Kidney tubule cell (primary cell): ENCODE results near the gene FLOT2.
"Not testable (repeated sequence)": the region's sequence is repeated elsewhere in the genome, so short reads cannot be mapped to it uniquely, and the experiment has no call there.

Experiments used
- DNase-seq: peaks from one replicate; pipeline ENCODE4 v3.0.0-alpha.2; 2018; ENCODE audit warnings: low spot score

The FLOT2 gene

GRCh38 chr17:28916302-28916934 is 18.9 kb upstream of the FLOT2 start:
- DNase-seq, result peak; percentile 52

DNA sequence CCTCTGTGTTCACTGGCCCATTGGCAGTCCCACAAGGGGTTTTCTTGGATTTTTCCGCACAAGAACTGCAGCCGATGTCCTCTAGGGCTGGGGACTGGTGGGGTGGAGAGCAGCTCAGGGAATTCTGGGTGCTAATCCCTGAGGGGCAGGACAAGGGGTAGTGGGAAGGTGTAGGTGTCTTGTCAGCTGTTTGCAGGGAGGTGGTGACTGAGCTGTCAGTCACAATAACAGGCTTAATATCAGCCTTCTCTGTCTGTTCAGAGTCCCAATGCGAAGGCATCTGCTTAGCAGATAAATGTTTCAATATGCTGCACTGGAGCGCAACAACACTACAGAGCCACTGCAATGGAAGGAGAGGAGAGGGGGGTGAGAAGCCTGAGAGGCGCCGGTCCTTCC is 15.4 kb upstream of the FLOT2 start:
- DNase-seq, result no peak

GRCh38 chr17:28912281-28912937 is 14.9 kb upstream of the FLOT2 start:
- no peak for DNase-seq

- DNase-seq, result no peak
Measured at GRCh38 chr17:28911411-28912045, 14.0 kb upstream of the FLOT2 start.

DNA sequence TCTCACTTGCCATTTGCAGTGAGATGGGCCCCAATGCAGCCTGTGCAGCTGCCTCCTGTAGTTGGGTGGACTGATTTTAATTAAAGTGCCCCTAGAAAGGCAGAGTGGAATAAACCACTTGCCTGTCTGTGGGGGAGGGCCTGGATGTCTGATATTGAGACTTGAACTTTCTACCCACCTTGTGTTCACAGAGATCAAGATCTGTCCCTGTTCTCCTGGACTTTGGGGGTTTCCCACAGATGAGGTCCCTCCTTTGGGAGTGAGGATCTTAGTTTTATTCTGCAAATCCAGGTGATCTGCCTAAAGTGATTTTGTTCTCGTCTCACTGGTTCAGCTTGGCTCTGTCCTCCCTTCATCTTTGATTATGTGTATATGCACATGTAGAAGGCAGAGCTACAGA is 13.0 kb upstream of the FLOT2 start:
- DNase-seq, result no peak

DNA sequence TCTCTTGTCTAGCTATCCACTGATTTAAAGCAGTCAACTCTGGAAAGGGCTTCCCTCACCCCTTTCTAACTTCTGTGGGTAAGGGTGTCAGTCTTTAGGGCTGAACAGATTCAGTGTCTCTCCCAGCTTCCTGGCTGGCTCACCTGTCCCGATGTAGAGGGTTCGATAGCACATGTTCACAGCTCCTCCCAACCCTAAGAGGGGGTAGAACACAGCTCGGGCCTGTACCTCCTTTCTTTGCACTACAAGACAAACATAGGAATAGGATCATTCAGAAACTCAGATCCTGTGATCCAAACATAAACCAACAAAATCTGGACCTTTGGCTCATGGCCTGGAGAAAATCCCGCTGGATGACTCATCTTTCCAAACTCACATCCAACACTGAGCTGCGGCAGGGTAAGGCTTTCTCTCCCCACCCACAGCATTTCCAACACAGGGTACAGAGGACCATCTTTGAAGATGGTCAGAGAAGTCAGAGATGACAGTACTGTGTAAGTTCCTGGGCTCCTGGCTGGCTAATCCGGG is 11.2 kb upstream of the FLOT2 start:
- DNase-seq, result no peak

- DNase-seq, result no peak
Measured at GRCh38 chr17:28907709-28908475, 10.4 kb upstream of the FLOT2 start.

GRCh38 chr17:28906706-28907438 is 9.3 kb upstream of the FLOT2 start:
- DNase-seq, result no peak

DNA sequence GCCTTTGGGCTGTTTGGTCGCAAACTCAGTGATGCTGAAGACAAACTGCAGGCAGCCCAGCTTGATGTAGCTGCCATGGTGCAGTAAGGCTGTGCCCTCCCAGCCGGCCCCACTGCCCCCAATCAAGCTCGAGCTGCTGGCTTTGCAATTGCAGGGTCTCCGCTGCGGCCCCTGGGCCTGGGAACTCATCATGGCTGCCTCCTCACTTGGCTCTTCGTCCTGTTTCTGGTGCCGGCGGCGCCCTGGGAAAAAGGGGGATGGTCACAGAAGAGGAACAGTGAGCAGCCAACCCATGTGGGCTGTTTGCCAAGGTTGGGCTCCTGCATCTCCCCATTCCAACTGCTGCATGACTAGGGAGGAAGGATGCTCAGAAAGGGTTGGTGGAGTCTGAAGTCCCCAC is 8.7 kb upstream of the FLOT2 start:
- DNase-seq, result no peak

DNA sequence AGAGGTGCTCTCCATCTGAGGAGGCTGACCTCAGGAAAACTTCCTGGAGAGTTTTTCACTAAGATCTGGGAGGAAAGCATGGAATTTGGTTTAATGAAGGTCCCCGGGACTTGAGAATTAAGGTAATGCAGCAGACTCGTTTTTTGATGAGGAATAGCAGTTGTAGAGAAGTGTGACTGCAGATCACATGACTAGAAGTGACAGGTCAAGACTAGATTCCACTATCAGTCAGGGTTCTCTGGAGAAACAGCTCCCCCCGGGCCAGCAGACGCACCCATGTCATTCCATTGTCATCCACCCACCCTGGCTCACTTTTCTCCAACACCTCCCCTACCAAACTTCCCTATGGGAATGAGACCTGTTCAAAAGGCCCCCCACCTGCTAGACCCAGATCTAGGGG is 7.3 kb upstream of the FLOT2 start:
- DNase-seq, result no peak

DNA sequence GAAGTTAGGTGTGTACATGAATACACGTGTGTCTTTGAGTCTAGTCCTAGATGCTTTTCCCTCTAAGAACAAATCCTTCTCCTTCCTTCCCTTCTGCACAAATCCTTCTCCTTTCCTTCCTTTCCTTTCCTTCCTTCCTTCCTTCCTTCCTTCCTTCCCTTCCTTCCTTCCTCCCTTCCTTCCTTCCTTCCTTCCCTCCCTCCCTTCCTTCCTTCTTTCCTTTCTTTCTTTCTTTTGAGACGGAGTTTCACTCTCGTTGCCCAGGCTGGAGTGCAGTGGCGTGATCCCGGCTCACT is 6.0 kb upstream of the FLOT2 start:
- not testable (repeated sequence) for DNase-seq

- DNase-seq, result peak; percentile 97
Measured at GRCh38 chr17:28902819-28903545, 5.4 kb upstream of the FLOT2 start, which contains the start of gene DHRS13. TSS of gene DHRS13 (minus strand) at chr17:28903079. CDS start at chr17:28902944, 135 bp downstream.

DNA sequence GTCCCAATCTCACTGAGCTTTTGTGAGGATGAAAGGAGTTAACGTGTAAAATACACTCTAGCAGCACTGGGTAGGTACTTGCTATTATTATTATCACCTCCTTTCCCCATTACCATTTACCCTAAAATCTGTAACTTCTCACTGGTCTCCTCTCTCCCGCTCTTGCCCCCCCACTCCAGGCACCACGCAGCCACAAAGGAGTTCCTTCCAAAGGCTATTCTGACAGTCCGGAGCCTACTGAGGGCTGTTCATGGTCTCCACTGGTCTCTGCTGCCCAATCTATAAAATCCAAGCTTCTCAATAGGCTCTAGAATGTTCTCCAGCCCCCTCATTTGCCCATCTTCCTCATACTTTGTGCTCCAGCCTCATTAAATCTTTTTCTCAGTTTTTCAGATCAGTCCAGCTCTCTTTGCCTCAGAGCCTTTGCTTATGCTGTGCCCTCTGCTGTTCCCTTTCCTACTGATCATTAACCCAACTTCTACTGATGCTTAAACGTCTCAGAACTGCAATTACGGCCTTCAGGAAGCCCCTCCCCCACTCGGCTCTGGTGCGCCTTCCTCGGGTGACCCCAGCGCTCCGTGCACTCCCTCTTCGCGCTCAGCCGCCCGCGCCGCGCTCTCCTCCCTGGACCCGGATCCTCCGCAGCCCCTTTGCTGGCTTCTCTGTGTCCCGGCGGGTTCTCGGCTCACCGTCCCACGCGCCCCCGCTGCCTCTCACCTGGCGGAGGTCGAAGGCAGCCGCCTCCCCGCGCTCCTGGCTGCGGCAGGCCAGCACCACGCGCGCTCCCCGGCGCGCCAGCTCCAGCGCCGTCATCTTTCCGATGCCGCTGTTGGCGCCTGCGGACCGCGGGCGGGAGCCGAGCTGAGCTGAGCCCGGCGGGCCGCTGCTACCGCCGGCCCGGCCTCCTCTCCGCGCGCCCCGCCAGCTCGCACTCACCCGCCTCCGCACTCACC is 4.6 kb upstream of the FLOT2 start:
- peak; percentile 57 for DNase-seq

DNA sequence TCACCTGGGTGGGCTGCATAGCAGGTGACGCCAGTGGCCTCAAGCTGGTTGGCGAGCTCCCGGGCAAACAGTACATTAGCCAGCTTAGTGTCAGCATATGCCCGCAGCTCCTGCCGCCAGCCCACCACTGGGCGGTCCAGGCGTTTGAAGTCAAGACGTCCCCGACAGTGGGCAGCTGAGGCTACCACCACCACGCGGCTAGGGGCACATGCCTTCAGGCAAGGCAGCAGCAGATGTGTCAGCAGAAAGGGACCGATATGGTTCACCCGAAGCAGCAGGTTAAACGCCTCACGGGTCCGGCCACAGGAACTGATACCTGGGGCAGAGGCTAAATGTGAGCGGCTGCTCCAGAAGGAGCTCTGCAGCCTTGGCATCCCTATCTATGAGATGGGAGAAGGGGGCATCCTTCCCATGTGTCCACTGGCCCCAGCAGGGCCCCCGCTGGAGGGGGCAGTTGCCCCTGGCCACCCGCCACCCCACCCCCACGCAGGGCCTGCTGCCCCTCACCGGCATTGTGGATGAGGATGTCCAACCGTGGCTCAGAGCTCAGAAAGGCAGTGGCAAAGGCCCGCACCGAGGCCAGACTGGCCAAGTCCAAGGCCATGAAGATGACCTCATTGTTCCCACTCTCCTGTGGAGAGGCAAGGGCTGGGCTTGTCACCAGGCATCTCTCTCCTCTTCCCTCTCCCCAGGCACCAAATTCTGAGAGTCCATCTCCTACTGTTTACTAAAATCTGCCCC is 3.6 kb upstream of the FLOT2 start:
- no peak for DNase-seq

DNA sequence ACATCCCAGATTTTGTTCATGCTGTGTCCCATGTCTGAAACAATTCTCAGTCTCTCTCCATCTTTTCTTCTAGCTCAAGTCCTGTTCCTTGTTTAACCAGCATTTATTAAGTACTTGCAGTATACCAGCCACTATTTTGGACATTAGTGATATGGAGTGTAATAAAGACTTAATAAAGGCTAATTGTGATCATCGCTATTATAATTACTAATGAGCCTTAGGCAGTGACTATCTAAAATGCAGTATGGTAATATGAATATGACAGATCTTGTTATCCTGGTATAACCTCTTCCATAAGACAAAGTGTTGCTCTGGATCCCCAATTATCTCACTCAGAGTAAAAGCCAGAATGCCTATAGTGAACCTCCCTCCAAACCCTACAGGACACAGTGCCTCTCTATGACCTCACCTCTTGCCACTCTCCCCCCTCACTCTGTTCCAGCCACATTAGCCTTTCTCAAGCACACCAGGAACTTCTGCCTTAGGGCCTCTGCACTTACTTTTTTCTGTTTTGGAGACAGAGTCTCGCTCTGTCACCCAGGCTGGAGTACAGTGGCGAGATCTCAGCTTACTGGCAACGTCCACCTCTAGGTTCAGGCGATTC is 1.8 kb upstream of the FLOT2 start:
- DNase-seq, result no peak

DNA sequence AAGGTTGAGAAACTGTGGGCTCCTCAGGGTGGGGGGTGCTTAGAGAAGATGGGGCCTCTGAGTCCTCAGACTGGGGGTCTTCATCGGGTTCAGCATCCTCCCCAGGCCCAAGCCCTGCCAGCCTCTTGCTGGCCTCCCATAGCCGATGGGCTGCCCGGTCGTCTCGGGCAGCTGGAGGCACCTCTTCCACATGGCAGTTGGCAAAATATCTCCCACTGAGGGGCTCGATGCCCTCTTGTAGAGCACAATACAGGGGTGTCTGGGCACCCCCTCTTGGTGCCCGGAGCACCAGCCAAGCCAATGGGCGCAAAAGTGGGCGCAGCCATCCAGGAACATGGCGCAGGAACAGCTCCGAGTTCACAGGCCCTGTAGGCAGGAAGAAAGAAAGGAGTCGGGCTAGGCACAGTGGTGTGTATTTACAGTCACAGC is 1.0 kb upstream of the FLOT2 start:
- no peak for DNase-seq

- peak; percentile 46 for DNase-seq
Measured at GRCh38 chr17:28897769-28898526, 415 bp upstream of the FLOT2 start.

DNA sequence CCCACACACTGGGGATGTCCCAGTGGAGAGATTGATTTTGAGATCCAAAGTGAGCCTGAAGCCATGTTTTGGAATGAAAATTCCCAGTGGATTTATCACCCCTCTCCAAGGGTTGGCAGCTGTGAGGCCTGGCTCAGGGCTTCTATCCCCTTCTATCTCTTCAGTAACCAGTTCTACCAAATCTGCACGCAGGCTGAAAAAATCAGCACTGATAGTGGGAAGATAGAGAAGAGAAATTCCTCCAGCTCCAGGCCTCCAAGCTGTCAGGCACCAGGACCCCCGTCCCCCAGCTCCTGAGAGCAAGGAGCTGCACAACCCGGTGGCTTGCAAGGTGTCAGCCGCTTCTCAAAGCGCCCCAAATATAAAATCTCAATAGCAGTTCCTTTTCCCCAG is 1.0 kb downstream of the FLOT2 start:
- DNase-seq, result no peak
